GM19238 (cell line): ENCODE measurements around the gene INTS11.

Source experiments
- DNase-seq: peaks from one replicate; pipeline ENCODE4 v3.0.0; 2011; ENCODE audit warnings: low spot score; ENCODE audit not compliant: insufficient read length

Gene INTS11

GRCh38 chr1:1262758-1263157 lies 61.7 kb downstream of the INTS11 start:
- no peak for DNase-seq

GRCh38 chr1:1262071-1262470 lies 62.4 kb downstream of the INTS11 start:
- no peak for DNase-seq
